H9 (cell line): ENCODE results near the gene SLC35D3. TPM values are rescaled to one million over a fixed set of nuclear protein-coding genes. Genes with fewer than 3 reads are reported as not detected.

Experiments used
- DNase-seq: peaks from one replicate; pipeline ENCODE4 v3.0.0-alpha.2; 2017
- H2AFZ ChIP-seq: one replicate; pipeline ENCODE4 v1.6.1; 2013; ENCODE audit warnings: mild to moderate bottlenecking, low read length, control low read depth, moderate library complexity
- H2AK5ac ChIP-seq: 2 replicates; pipeline ENCODE4 v1.6.1; 2013; ENCODE audit warnings: low read length, control low read depth, mixed read lengths; ENCODE audit not compliant: insufficient read length
- H2BK120ac ChIP-seq: one replicate; pipeline ENCODE4 v1.6.1; 2013; ENCODE audit warnings: low read depth, mild to moderate bottlenecking, low read length, control low read depth, inconsistent platforms; ENCODE audit not compliant: poor library complexity, severe bottlenecking
- H2BK12ac ChIP-seq: 2 replicates; pipeline ENCODE4 v1.6.1; 2013; ENCODE audit warnings: low read length, control low read depth, mixed read lengths, low read depth; ENCODE audit not compliant: insufficient read length
- H2BK15ac ChIP-seq: 2 replicates; pipeline ENCODE4 v1.6.1; 2013; ENCODE audit warnings: low read depth, low read length, control low read depth
- H2BK20ac ChIP-seq: one replicate; pipeline ENCODE4 v1.6.1; 2013; ENCODE audit warnings: low read depth, mild to moderate bottlenecking, low read length, control low read depth, inconsistent platforms; ENCODE audit not compliant: poor library complexity, severe bottlenecking
- H2BK5ac ChIP-seq: 2 replicates; pipeline ENCODE4 v1.6.1; 2013; ENCODE audit warnings: low read length, control low read depth, mixed read lengths; ENCODE audit not compliant: insufficient read length
- H3K14ac ChIP-seq: 2 replicates; pipeline ENCODE4 v1.6.1; 2013; ENCODE audit warnings: low read length, control low read depth; ENCODE audit not compliant: insufficient read depth
- H3K18ac ChIP-seq: 2 replicates; pipeline ENCODE4 v1.6.1; 2013; ENCODE audit warnings: low read depth, mild to moderate bottlenecking, mixed read lengths, low read length, control low read depth; ENCODE audit not compliant: insufficient read length
- H3K23ac ChIP-seq: 2 replicates; pipeline ENCODE4 v1.6.1; 2013; ENCODE audit warnings: low read length, control low read depth, mixed read lengths, low read depth; ENCODE audit not compliant: insufficient read length
- H3K23me2 ChIP-seq: 2 replicates; pipeline ENCODE4 v1.6.1; 2013; ENCODE audit warnings: low read depth, mild to moderate bottlenecking, mixed read lengths, low read length, control low read depth; ENCODE audit not compliant: insufficient read length, poor library complexity, severe bottlenecking
- H3K27ac ChIP-seq: 2 replicates; pipeline ENCODE4 v1.5.1; 2013; ENCODE audit warnings: low read length, control low read depth, mixed read lengths, low read depth; ENCODE audit not compliant: insufficient read length
- H3K27me3 ChIP-seq: 2 replicates; pipeline ENCODE4 v1.6.1; 2013; ENCODE audit warnings: low read length, control low read depth, inconsistent platforms; ENCODE audit not compliant: insufficient read depth
- H3K4ac ChIP-seq: 2 replicates; pipeline ENCODE4 v1.6.1; 2013; ENCODE audit warnings: low read depth, mild to moderate bottlenecking, control low read depth, inconsistent platforms, low read length, moderate library complexity
- H3K4me1 ChIP-seq: 2 replicates; pipeline ENCODE4 v1.6.1; 2013; ENCODE audit warnings: low read length, control low read depth, inconsistent platforms; ENCODE audit not compliant: insufficient read depth
- H3K4me2 ChIP-seq: 2 replicates; pipeline ENCODE4 v1.6.1; 2013; ENCODE audit warnings: low read length, control low read depth, mixed read lengths; ENCODE audit not compliant: insufficient read length, insufficient read depth
- H3K56ac ChIP-seq: 2 replicates; pipeline ENCODE4 v1.6.1; 2013; ENCODE audit warnings: low read depth, mild to moderate bottlenecking, mixed read lengths, low read length, control low read depth; ENCODE audit not compliant: insufficient read length
- H3K79me1 ChIP-seq: 2 replicates; pipeline ENCODE4 v1.6.1; 2013; ENCODE audit warnings: low read depth, mild to moderate bottlenecking, moderate library complexity, low read length, control low read depth, inconsistent platforms; ENCODE audit not compliant: insufficient read depth, poor library complexity, severe bottlenecking
- H3K79me2 ChIP-seq: 2 replicates; pipeline ENCODE4 v1.6.1; 2013; ENCODE audit warnings: low read length, control low read depth, inconsistent platforms; ENCODE audit not compliant: insufficient read depth
- H3K9ac ChIP-seq: 2 replicates; pipeline ENCODE4 v1.6.1; 2013; ENCODE audit warnings: low read length, control low read depth, mixed read lengths; ENCODE audit not compliant: insufficient read length; ENCODE audit errors: extremely low read depth
- H3K9me3 ChIP-seq: one replicate; pipeline ENCODE4 v1.6.1; 2013; ENCODE audit warnings: low read depth, low read length, inconsistent platforms; ENCODE audit not compliant: control insufficient read depth
- H3T11ph ChIP-seq: one replicate; pipeline ENCODE4 v1.6.1; 2013; ENCODE audit warnings: mild to moderate bottlenecking, low read length, control low read depth, inconsistent platforms
- H4K20me1 ChIP-seq: one replicate; pipeline ENCODE4 v1.6.1; 2013; ENCODE audit not compliant: control insufficient read depth, insufficient read length, insufficient read depth
- H4K5ac ChIP-seq: 2 replicates; pipeline ENCODE4 v1.6.1; 2013; ENCODE audit warnings: low read depth, mild to moderate bottlenecking, mixed read lengths, low read length, control low read depth; ENCODE audit not compliant: insufficient read length
- H4K8ac ChIP-seq: replicated peaks from 2 replicates; pipeline ENCODE4 v1.6.1; 2013; ENCODE audit warnings: low read length, control low read depth, mixed read lengths, low read depth; ENCODE audit not compliant: insufficient read length
- H4K91ac ChIP-seq: 2 replicates; pipeline ENCODE4 v1.6.1; 2013; ENCODE audit warnings: low read depth, mild to moderate bottlenecking, moderate library complexity, mixed read lengths, low read length, control low read depth; ENCODE audit not compliant: insufficient read length
- H3K27ac Mint-ChIP-seq, 3 experiments: 2 replicates in 2 of 3; 3 replicates in 1 of 3; pipeline ENCODE4 v1.8.0; 2020 to 2021; ENCODE audit warnings: mixed read lengths in 3 of 3, mild to moderate bottlenecking in 1 of 3, moderate library complexity in 1 of 3
- H3K27me3 Mint-ChIP-seq: 2 replicates; pipeline ENCODE4 v1.8.0; 2021; ENCODE audit warnings: low read depth, mild to moderate bottlenecking, moderate library complexity, mixed read lengths
- H3K36me3 Mint-ChIP-seq, 3 experiments: 2 replicates in 2 of 3; 3 replicates in 1 of 3; pipeline ENCODE4 v1.8.0; 2020 to 2021; ENCODE audit warnings: low read depth in 3 of 3, mixed read lengths in 3 of 3; ENCODE audit not compliant: insufficient read depth in 1 of 3
- H3K4me1 Mint-ChIP-seq, 2 experiments: 2 replicates each; pipeline ENCODE4 v1.8.0; 2020; ENCODE audit warnings: mixed read lengths in 2 of 2
- H3K4me3 Mint-ChIP-seq, 2 experiments: 2 replicates in 1 of 2; 3 replicates in 1 of 2; pipeline ENCODE4 v1.8.0; 2020 to 2021; ENCODE audit warnings: mild to moderate bottlenecking in 2 of 2, mixed read lengths in 2 of 2, moderate library complexity in 1 of 2
- H3K9me3 Mint-ChIP-seq, 2 experiments: 2 replicates in 1 of 2; 3 replicates in 1 of 2; pipeline ENCODE4 v1.8.0; 2020; ENCODE audit warnings: mild to moderate bottlenecking in 2 of 2, mixed read lengths in 2 of 2, moderate library complexity in 1 of 2
- WGBS: extraction: QIAGEN DNeasy Blood & Tissue Kit; methylation state at CpG from one replicate; pipeline ENCODE4 v1.1.7; 2013; ENCODE audit warnings: missing lambda C conversion rate, low lambda C conversion rate, mixed read lengths; ENCODE audit not compliant: insufficient read length; ENCODE audit errors: extremely low coverage; 5-methylcytosine and 5-hydroxymethylcytosine counted together
- total RNA-seq: library from RNA; stranded (reverse); gene quantifications from 2 replicates; pipeline ENCODE4 v1.2.1, GENCODE V29; 2021
- TF ChIP-seq, protein P1 (sequence below): fragments of 200-600 bp; sonication (generic); conservative IDR thresholded peaks from 3 replicates; pipeline ENCODE4 v1.8.0; 2021; ENCODE audit warnings: antibody characterized with exemption, mild to moderate bottlenecking

The SLC35D3 gene
- total RNA-seq, 1 experiment from 2014 or later, result 0.17 TPM

GRCh38 chr6:136921381-136921935 is 643 bp upstream of the SLC35D3 start:
- Mint-ChIP-seq H3K9me3 (no peaks in the 10 kb centered on the region; a peak in 1 of 5 replicates), H3K36me3 (no peaks in the 10 kb centered on the region; a peak in 2 of 7 replicates), H3K4me1 (peaks cover 6 to 19% of the 10 kb centered on the region in 2 experiments), H3K4me3 (peak overlapping the region; percentile 65 to 82), H3K27me3 (peaks cover 77% of the 10 kb centered on the region), H3K27ac (no peak overlapping the region)
- Histone ChIP-seq H3K4me1 (peaks cover 2% of the 10 kb centered on the region; the same call in 1 of the 2 replicates), H3K9me3 (no peaks in the 10 kb centered on the region), H3K79me2 (no peaks in the 10 kb centered on the region), H3K4ac (no peak overlapping the region), H3K27ac (no peak overlapping the region), H3K18ac (no peak overlapping the region), H3K23ac (no peak overlapping the region), H3K79me1 (no peaks in the 10 kb centered on the region), H2AFZ (no peak overlapping the region), H4K5ac (no peak overlapping the region), H2BK120ac (no peak overlapping the region), H2BK15ac (no peak overlapping the region), H3K14ac (no peak overlapping the region), H3K56ac (no peak overlapping the region), H2AK5ac (no peak overlapping the region), H3K23me2 (peaks cover 25% of the 10 kb centered on the region), H2BK12ac (no peak overlapping the region), H4K20me1 (no peaks in the 10 kb centered on the region), H3T11ph (no peak overlapping the region), H3K4me2 (peak overlapping the region; percentile 55), H4K8ac (no peak overlapping the region), H2BK5ac (no peak overlapping the region), H3K9ac (no peak overlapping the region), H4K91ac (no peak overlapping the region), H2BK20ac (no peak overlapping the region), H3K27me3 (peaks cover 26% of the 10 kb centered on the region; the same call in 1 of the 2 replicates)
- TF ChIP-seq, protein P1, sequence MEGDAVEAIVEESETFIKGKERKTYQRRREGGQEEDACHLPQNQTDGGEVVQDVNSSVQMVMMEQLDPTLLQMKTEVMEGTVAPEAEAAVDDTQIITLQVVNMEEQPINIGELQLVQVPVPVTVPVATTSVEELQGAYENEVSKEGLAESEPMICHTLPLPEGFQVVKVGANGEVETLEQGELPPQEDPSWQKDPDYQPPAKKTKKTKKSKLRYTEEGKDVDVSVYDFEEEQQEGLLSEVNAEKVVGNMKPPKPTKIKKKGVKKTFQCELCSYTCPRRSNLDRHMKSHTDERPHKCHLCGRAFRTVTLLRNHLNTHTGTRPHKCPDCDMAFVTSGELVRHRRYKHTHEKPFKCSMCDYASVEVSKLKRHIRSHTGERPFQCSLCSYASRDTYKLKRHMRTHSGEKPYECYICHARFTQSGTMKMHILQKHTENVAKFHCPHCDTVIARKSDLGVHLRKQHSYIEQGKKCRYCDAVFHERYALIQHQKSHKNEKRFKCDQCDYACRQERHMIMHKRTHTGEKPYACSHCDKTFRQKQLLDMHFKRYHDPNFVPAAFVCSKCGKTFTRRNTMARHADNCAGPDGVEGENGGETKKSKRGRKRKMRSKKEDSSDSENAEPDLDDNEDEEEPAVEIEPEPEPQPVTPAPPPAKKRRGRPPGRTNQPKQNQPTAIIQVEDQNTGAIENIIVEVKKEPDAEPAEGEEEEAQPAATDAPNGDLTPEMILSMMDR, result no peak
- no CpG with 5 or more reads among the region's 59 CpGs for WGBS
- DNase-seq, result peak; percentile 43
